IMR-90 (cell line): ENCODE results near the gene PTRH2. TPM values are rescaled to one million over a fixed set of nuclear protein-coding genes. Genes with fewer than 3 reads are reported as not detected.
A peak's percentile ranks its signal among the peaks of the same experiment; 100 is the strongest.

Experiments
- ATAC-seq: fragments of 200-7000 bp; cut with Tn5 transposase; 2 replicates; pipeline ENCODE4 v1.9.1; 2020; ENCODE audit warnings: low read depth, mild to moderate bottlenecking, moderate library complexity
- BruUV-seq: library from RNA; stranded (reverse); fragments of 400-500 nt; replicated peaks from 2 replicates; lab custom pipeline; 2021; lab: Mats Ljungman, UMichigan
- CTCF ChIA-PET: fragments of 300-600 bp; formaldehyde crosslinking; extraction: SDS; loops from one replicate; lab custom pipeline; 2021; ENCODE audit warnings: antibody characterized with exemption; lab: Yijun Ruan, JAX
- POLR2A ChIA-PET: fragments of 300-600 bp; sonication (Branson Sonifier 250); formaldehyde crosslinking; loops from one replicate; lab custom pipeline; 2022; ENCODE audit warnings: antibody characterized with exemption; ENCODE audit not compliant: unreplicated experiment; lab: Charles Lee
- DNase-seq: peaks from one replicate; pipeline ENCODE4 v3.0.0; 2013
- H2AFZ ChIP-seq: replicated peaks from 2 replicates; pipeline ENCODE3; 2013; ENCODE audit warnings: low read length, mild to moderate bottlenecking; ENCODE audit not compliant: poor library complexity
- H2AK5ac ChIP-seq: 2 replicates; pipeline ENCODE4 v1.6.1; 2013; ENCODE audit warnings: low read depth, low read length, inconsistent platforms
- H2AK9ac ChIP-seq: replicated peaks from 2 replicates; pipeline ENCODE3; 2013; ENCODE audit warnings: mild to moderate bottlenecking, low read depth, low read length, moderate library complexity; ENCODE audit not compliant: poor library complexity
- H2BK120ac ChIP-seq: 2 replicates; pipeline ENCODE4 v1.6.1; 2013; ENCODE audit warnings: low read depth, low read length, inconsistent platforms
- H2BK15ac ChIP-seq: 3 replicates; pipeline ENCODE4 v1.6.1; 2013; ENCODE audit warnings: low read depth, low read length, inconsistent platforms
- H2BK20ac ChIP-seq: 2 replicates; pipeline ENCODE4 v1.6.1; 2013; ENCODE audit warnings: low read depth, mild to moderate bottlenecking, inconsistent platforms, low read length, moderate library complexity
- H2BK5ac ChIP-seq: 2 replicates; pipeline ENCODE4 v1.6.1; 2013; ENCODE audit warnings: mild to moderate bottlenecking, low read depth, low read length, inconsistent platforms; ENCODE audit not compliant: poor library complexity, severe bottlenecking
- H3K14ac ChIP-seq: replicated peaks from 2 replicates; pipeline ENCODE4 v1.6.1; 2013; ENCODE audit warnings: low read depth, low read length, inconsistent platforms
- H3K18ac ChIP-seq: 2 replicates; pipeline ENCODE4 v1.6.1; 2013; ENCODE audit warnings: low read depth, low read length, control low read depth
- H3K23ac ChIP-seq: 2 replicates; pipeline ENCODE4 v1.6.1; 2013; ENCODE audit warnings: low read depth, low read length, inconsistent platforms
- H3K27ac ChIP-seq: 2 replicates; pipeline ENCODE4 v1.5.1; 2013; ENCODE audit warnings: mild to moderate bottlenecking, control low read depth, low read length; ENCODE audit not compliant: insufficient read depth
- H3K27me3 ChIP-seq: 2 replicates; pipeline ENCODE4 v1.6.1; 2013; ENCODE audit warnings: low read length; ENCODE audit not compliant: control insufficient read depth, insufficient read depth
- H3K36me3 ChIP-seq: 2 replicates; pipeline ENCODE4 v1.6.1; 2013; ENCODE audit warnings: low read length, mixed read lengths; ENCODE audit not compliant: control insufficient read depth, insufficient read depth
- H3K4ac ChIP-seq: 2 replicates; pipeline ENCODE4 v1.6.1; 2013; ENCODE audit warnings: low read depth, low read length, inconsistent platforms
- H3K4me1 ChIP-seq: 2 replicates; pipeline ENCODE4 v1.6.1; 2013; ENCODE audit warnings: low read length, mixed read lengths; ENCODE audit not compliant: control insufficient read depth, insufficient read depth
- H3K4me2 ChIP-seq: 2 replicates; pipeline ENCODE4 v1.6.1; 2013; ENCODE audit warnings: low read depth, mild to moderate bottlenecking, control low read depth, low read length, moderate library complexity
- H3K4me3 ChIP-seq: 2 replicates; pipeline ENCODE4 v1.5.1; 2013; ENCODE audit warnings: low read depth, mild to moderate bottlenecking, control low read depth, low read length, moderate library complexity; ENCODE audit not compliant: insufficient read depth
- H3K56ac ChIP-seq: 2 replicates; pipeline ENCODE4 v1.6.1; 2013; ENCODE audit warnings: low read length, inconsistent platforms; ENCODE audit not compliant: insufficient read depth; ENCODE audit errors: extremely low read depth
- H3K79me1 ChIP-seq, 2 experiments: 2 replicates each; pipeline ENCODE4 v1.6.1; 2013; ENCODE audit warnings: low read length in 2 of 2, inconsistent platforms in 1 of 2, low read depth in 1 of 2
- H3K9ac ChIP-seq: 2 replicates; pipeline ENCODE4 v1.6.1; 2013; ENCODE audit warnings: low read depth, low read length, control low read depth
- H3K9me1 ChIP-seq: 2 replicates; pipeline ENCODE4 v1.6.1; 2013; ENCODE audit warnings: low read length, inconsistent platforms; ENCODE audit not compliant: insufficient read depth
- H3K9me3 ChIP-seq: 2 replicates; pipeline ENCODE4 v1.6.1; 2013; ENCODE audit warnings: low read length; ENCODE audit not compliant: control insufficient read depth, insufficient read depth
- H4K20me1 ChIP-seq: 2 replicates; pipeline ENCODE4 v1.6.1; 2013; ENCODE audit warnings: low read length, inconsistent platforms; ENCODE audit not compliant: insufficient read depth
- H4K5ac ChIP-seq: 2 replicates; pipeline ENCODE4 v1.6.1; 2013; ENCODE audit warnings: mild to moderate bottlenecking, low read depth, low read length, control low read depth
- H4K8ac ChIP-seq, 2 experiments: 2 replicates each; pipeline ENCODE4 v1.6.1; 2013; ENCODE audit warnings: low read depth in 2 of 2, low read length in 2 of 2, control low read depth in 1 of 2, inconsistent platforms in 1 of 2
- H4K91ac ChIP-seq: 2 replicates; pipeline ENCODE4 v1.6.1; 2013; ENCODE audit warnings: low read depth, low read length, inconsistent platforms; ENCODE audit not compliant: insufficient read depth
- BHLHE40 ChIP-seq: fragments of 150-350 bp; IDR thresholded peaks from 2 replicates; pipeline ENCODE4 v1.6.1; 2016; ENCODE audit warnings: mild to moderate bottlenecking, low read depth, low read length
- CEBPB ChIP-seq: IDR thresholded peaks from 2 replicates; pipeline ENCODE4 v1.6.1; 2012; ENCODE audit warnings: low read depth, low read length, improper control_type of control experiment
- FOS ChIP-seq: fragments of 150-350 bp; IDR thresholded peaks from 2 replicates; pipeline ENCODE4 v1.6.1; 2016; ENCODE audit warnings: low read depth, low read length
- MAFK ChIP-seq: IDR thresholded peaks from 2 replicates; pipeline ENCODE4 v1.6.1; 2012; ENCODE audit warnings: low read depth, low read length, improper control_type of control experiment
- MAZ ChIP-seq: IDR thresholded peaks from 2 replicates; pipeline ENCODE4 v1.6.1; 2012; ENCODE audit warnings: low read depth, mild to moderate bottlenecking, low read length, improper control_type of control experiment, moderate library complexity, borderline replicate concordance
- NFE2L2 ChIP-seq: fragments of 150-350 bp; IDR thresholded peaks from 2 replicates; pipeline ENCODE4 v1.6.1; 2016; ENCODE audit warnings: low read depth, mild to moderate bottlenecking, low read length
- SMC3 ChIP-seq: fragments of 150-350 bp; IDR thresholded peaks from 2 replicates; pipeline ENCODE4 v1.6.1; 2016; ENCODE audit warnings: low read depth, mild to moderate bottlenecking, antibody characterized with exemption, low read length, moderate library complexity
- WGBS, 2 experiments: methylation state at CpG; one replicate each; pipeline versions ENCODE4 v1.1.5 to v1.1.7; 2013; ENCODE audit warnings: missing lambda C conversion rate in 2 of 2; ENCODE audit not compliant: insufficient read length in 1 of 2; ENCODE audit errors: extremely low coverage in 2 of 2; 5-methylcytosine and 5-hydroxymethylcytosine counted together
- dilution Hi-C: fragments of 300-500 bp; cut with HindIII; formaldehyde crosslinking; loops from one replicate; pipeline ENCODE4 v1.14.3; 2018; ENCODE audit warnings: low sequenced_read_pairs; ENCODE audit not compliant: unreplicated experiment
- in situ Hi-C: fragments of 300-500 bp; cut with MboI; formaldehyde crosslinking; loops from 3 replicates; pipeline ENCODE4 v1.14.3; 2019; ENCODE audit warnings: low sequenced_read_pairs, inconsistent platforms, mixed read lengths
- intact Hi-C: fragments of 100-400 bp; cut with micrococcal nuclease; formaldehyde crosslinking; loops from 2 replicates; pipeline ENCODE4 v1.10.0; 2022
- polyA plus RNA-seq, 3 experiments: library from polyadenylated mRNA; depleted of rRNA; stranded (reverse); fragments of >200 nt; gene quantifications; 2 replicates each; pipeline ENCODE4 v1.2.3, GENCODE V29; 2012; ENCODE audit warnings: low replicate concordance in 1 of 3
- total RNA-seq: library from RNA; depleted of rRNA; stranded (reverse); fragments of >200 nt; gene quantifications from 2 replicates; pipeline ENCODE4 v1.2.3, GENCODE V29; 2012

PTRH2 gene
- total and polyA plus RNA-seq, 2 of the 4 experiments (the other 2 are of a cell fraction) = 24.9 to 49.7 TPM

- Histone ChIP-seq H3K9ac (no peak overlapping the region), H3K23ac (no peak overlapping the region), H3K27ac (no peak overlapping the region), H3K4me2 (no peak overlapping the region), H3K27me3 (no peaks in the 10 kb centered on the region), H3K4me1 (no peaks in the 10 kb centered on the region; the same call in 1 of the 2 replicates), H2BK120ac (no peak overlapping the region), H2AFZ (no peak overlapping the region), H2BK5ac (no peak overlapping the region), H2BK15ac (no peak overlapping the region), H3K79me1 (peaks cover 23 to 59% of the 10 kb centered on the region in 2 experiments), H3K4me3 (no peak overlapping the region), H2AK5ac (no peak overlapping the region), H3K9me1 (peaks cover 2% of the 10 kb centered on the region; the same call in 1 of the 2 replicates), H3K4ac (no peak overlapping the region), H2AK9ac (no peak overlapping the region), H4K8ac (no peak overlapping the region), H3K14ac (no peak overlapping the region), H4K5ac (no peak overlapping the region), H3K56ac (no peak overlapping the region), H2BK20ac (no peak overlapping the region), H3K18ac (no peak overlapping the region), H3K9me3 (no peaks in the 10 kb centered on the region), H4K20me1 (peaks cover 2% of the 10 kb centered on the region; the same call in 1 of the 2 replicates), H3K36me3 (no peaks in the 10 kb centered on the region), H4K91ac (no peak overlapping the region)
- intact Hi-C loops = no loop called here
- DNase-seq = no peak
- TF ChIP-seq NFE2L2 (no peak), SMC3 (no peak), FOS (no peak), MAZ (no peak), BHLHE40 (no peak), MAFK (peak; percentile 48; the same call in 1 of the 2 replicates), CEBPB (no peak)
- no peak for ATAC-seq
- ChIA-PET POLR2A (no interaction called here), CTCF (interaction anchor here (0.6 kb wide), 1 partner anchor 104 kb away, joined by 3 read pairs; no protein-coding TSS in a partner anchor)
- in situ Hi-C loops = no loop called here
- BruUV-seq = no TSS peak
- dilution Hi-C loops = no loop called here
- WGBS, 2 experiments = no CpG with 5 or more reads among the region's 1 CpG
These were observed 20.7 kb upstream of the PTRH2 start for GRCh38 chr17:59727817-59728533.
